NCI-H510A treated with DMSO at 0.1 percent for 48 hours (cell line): ENCODE measurements around the gene MOB2.
A peak's percentile ranks its signal among the peaks of the same experiment; 100 is the strongest.

Source experiments
- DNase-seq: peaks from one replicate; lab custom pipeline; 2025; lab: John Stamatoyannopoulos, UW

Gene MOB2

GRCh38 chr11:1486054-1486825 is at the start of gene MOB2:
Gene MOB2 (minus strand): TSS chr11:1486779. CDS start chr11:1486556, 223 bp downstream.
- peak; percentile 38 for DNase-seq

- DNase-seq = no peak
Measured at GRCh38 chr11:1534682-1535081, 48.1 kb upstream of the MOB2 start.

GRCh38 chr11:1534171-1534570 is 47.6 kb upstream of the MOB2 start:
- no peak for DNase-seq

DNA sequence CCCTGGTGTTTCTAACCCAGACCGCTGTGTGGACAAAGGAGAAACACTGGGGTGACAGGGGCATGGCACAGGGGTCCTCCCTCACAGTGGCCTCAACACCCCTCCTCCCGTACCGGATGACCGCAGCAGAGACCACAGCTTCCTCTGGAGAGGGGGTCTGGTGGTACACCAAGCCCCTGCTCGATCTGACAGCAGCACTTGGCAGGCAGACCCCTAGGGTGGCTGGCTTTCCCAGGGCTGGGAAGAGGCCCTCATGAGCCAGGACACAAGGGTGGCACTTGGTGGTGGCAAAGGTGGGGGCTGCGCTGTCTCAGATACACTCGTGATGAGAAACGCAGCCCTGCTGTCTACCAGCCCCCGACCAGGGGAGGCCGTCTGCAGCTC is 46.8 kb upstream of the MOB2 start:
- DNase-seq = no peak

GRCh38 chr11:1532606-1533341 is 46.2 kb upstream of the MOB2 start:
- DNase-seq = no peak

- DNase-seq = no peak
Measured at GRCh38 chr11:1532014-1532586, 45.5 kb upstream of the MOB2 start.

DNA sequence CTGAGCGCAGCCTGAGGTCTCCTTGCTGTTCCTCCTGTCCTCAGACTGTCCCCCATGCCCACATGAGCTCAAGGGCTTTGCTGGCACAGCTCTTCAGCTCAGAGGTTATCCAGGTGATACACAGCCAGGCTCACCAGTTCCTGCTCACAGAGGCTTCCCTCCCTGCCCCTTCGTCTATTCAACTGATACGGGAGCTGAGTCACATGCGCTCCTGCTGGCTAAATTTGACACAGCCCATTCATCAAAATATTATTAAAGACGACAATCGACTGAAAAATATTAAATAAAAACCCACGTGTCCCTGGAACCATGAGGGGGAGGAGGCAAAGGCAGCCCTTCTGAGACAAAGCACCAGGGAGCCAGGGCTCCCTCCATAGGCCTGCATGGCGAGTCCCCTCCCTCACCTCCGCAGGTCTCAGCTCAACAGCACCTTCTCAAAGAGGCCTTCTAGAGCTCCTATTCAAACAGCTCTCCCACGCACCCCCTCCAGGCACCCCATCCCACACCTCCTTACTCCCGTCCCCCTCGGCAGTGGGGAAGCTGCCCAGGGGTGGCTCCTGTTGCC is 45.0 kb upstream of the MOB2 start:
- DNase-seq = no peak

DNA sequence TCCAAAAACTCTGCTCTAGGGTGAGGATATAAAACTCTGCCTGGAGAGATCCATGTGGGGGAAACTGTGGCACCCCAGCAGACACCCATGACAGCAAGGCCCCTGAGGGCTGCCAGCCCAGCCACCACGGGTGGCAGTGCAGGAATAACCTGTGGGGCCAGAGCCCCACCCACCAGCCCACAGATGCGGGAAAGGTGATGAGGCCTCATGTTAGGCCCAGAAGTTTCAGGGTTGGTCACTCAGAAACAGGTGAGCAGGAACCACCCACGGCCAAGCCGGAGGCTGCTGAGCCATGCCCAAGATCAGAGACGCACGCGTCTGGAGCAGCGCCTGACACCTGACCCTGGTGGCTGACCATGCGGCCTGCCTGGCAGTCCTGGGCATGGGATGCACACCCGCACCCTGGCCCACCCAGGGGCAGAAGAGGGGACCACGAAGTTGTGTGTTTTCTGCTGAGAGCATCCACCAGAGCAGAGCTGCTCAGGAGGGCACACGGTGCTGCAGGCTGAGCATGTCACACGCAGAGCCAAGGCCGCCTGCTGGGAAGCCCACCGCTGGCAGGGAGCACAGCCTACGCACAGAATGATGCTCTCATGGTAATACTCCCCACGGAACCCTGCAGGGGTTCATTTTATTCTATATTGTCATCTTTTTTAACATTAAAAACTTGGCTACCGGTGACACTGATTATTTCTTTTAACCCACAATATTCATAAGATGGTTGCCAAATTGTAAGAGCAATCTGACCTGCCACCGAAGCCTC is 44.3 kb upstream of the MOB2 start:
- DNase-seq = no peak

DNA sequence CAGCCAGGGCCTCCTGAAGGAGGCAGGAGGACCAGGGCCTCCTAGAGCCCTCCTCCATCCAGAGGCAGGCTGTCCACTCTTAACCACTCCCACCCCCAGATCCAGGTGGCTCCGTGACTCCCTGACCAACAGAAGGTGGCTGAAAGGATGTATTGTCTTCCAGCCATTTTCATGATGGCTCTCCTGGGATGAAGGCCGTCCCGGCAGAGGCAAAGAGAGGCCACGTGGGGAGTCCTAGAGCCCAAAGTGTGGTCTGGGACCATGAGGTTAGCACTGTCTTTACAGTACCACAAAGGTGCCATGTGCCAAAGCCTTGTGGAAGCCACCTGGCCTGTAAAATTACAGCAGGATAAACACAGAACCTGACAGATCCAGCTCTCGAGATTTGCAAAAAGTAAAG is 43.2 kb upstream of the MOB2 start:
- no peak for DNase-seq

- no peak for DNase-seq
Measured at GRCh38 chr11:1529286-1529685, 42.7 kb upstream of the MOB2 start.

GRCh38 chr11:1528710-1529109 is 42.1 kb upstream of the MOB2 start:
- no peak for DNase-seq

DNA sequence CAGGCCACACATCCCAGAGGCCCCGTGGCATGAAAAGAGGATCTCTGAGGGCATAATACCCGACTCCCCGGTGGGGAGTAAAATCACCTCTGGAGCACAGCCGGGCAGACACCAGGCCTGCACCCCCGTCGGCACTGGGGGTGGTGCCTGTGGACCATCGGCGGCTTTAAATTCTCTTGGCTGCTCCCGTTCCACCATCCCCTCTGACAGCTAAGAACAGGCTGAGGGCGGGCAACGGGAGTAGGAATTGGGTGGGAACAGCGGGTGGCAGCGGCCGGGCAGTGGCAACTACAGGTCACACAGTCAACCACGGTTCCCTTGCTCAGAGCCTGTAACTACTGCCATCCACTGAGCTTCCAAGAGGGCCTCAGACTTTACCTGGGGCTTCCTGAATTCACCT is 40.2 kb upstream of the MOB2 start:
- no peak for DNase-seq

DNA sequence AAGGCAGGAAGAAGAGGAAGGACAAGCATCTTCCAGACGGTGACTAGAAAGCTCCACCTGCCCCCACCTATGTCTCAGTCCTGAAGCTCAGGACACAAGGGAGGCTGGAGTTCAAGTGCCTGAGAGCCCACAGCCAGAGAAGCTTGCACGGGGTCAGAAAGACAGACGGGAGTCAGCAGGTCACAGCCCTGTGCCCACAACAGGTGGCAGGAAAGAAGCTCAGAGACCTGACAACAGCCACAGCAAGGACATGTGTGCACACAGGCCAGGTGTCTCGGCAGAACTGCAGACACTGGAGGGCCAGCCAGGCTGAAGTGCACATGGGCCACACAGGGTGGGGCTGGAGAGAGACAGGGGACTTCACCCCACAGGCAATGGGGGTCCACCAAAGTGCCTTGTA is 37.2 kb upstream of the MOB2 start:
- DNase-seq = no peak

DNA sequence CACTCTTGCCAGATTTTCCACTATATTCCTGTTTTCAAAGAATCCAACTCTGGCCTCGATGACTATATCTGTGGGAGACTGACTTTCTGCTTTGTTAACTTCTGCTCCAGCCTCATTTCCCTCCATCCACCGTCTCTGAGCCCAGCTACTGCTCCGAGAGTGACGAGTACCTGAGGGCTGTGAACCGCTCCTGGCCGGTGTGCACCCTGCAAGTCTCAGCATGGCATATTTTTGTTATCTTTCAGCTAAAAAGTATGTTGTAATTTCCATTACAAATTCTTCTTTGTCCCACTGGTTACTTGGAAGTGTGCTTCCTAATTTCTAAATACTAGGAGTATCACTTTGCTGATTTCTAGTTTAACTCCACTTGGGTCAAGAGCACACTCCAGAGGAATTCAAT is 36.5 kb upstream of the MOB2 start:
- DNase-seq = no peak

- DNase-seq = no peak
Measured at GRCh38 chr11:1522081-1522424, 35.5 kb upstream of the MOB2 start.

- DNase-seq = no peak
Measured at GRCh38 chr11:1521382-1522080, 35.0 kb upstream of the MOB2 start.

DNA sequence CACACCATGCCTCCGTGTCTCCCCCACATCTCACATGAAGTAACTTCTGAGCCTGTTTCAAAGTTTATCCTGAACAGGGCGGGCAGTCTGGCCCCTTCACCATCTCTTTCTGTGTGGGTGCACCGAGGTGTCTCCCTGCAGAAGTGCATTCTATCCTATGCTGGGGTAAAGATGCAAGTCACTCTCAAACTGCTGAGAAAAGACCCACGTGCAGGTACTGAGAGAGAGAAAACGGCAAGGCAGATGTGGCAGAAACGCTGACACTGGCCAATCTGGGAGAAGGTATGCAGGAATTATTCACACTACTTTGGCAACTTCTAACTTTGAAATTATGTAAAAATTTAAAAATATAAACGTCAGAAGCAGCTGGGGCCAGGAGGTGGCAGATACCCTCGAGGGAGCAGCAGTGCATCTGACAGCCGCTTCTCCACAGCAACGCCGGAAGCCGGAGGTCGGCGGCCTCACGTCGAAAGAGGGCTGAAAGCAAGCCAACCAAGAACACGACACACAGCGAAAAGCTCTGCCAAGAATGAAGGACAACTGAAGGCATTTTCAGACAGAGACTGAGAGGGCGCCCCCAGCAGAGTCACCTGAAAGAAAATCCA is 34.2 kb upstream of the MOB2 start:
- no peak for DNase-seq

- DNase-seq = no peak
Measured at GRCh38 chr11:1520209-1520662, 33.7 kb upstream of the MOB2 start.

DNA sequence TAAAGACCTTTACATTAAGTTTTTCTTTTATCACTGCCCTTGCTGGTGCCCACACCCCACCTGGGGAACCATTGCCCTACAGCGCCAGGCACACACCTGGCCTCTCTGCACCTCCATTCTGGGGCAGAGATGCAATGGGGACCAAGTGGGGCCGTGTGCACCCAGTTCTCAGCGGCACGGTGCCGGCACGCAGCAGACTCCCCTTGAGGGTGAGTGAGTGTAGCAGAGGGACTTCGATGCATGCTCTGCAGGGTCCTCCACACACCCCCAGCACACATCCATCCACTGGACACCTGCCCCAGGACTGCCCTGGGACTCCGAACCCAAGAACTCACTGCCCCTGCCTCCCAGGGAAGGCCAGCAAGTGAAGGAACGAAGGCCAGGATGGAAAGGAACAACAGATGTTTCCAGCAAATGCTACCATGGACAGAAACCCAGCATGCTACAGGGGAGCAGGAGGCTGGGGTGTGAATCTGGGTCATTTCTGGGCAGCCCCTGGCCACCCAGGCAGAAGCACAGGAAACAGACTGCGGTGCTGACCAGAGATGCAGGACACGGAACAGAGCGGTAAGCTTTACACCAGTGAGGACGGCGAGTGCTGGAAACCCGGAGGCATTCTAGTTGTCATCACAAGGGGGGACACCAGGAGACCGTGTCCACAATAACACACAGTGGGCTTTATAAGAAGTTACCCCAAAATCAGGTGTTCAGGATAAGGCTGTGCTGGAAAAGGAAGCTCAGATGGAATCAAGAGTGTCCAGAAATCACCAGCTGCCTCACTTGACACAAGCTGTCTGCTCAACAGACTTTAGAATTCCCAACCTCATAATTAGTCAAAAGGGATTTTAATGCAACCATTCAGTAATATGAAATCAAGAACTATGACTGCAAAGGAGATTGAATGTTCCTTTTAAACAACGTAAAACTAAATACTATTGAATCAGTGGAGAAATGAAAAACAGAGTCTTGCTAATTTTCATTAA is 32.7 kb upstream of the MOB2 start:
- DNase-seq = no peak

DNA sequence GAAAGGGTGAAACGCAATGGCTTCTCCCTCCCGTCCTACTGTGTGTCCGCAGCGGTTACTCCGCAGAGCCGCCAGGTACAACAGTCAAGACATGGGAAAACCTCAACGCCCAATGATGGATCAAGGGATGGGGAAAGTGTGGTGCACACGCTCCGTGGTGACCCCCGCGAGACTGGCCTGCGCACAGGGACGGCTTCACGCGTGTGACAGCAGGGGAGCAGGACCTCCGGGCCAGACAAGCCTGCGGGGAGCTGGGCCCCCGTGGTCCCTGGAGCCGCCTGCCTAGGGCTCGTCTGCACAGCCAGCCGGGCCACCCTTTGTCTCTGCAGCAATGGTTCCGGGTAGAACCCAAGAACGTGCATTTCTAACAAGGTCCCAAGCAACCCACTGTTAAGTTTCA is 31.7 kb upstream of the MOB2 start:
- no peak for DNase-seq
